Measurements from ENCODE around the gene ZMYND12. TPM values are rescaled to one million over a fixed set of nuclear protein-coding genes. Genes with fewer than 3 reads are reported as not detected.

Gene ZMYND12
- total RNA-seq, 2 donors from 2014 or later: 1.0 to 1.3 TPM

DNA sequence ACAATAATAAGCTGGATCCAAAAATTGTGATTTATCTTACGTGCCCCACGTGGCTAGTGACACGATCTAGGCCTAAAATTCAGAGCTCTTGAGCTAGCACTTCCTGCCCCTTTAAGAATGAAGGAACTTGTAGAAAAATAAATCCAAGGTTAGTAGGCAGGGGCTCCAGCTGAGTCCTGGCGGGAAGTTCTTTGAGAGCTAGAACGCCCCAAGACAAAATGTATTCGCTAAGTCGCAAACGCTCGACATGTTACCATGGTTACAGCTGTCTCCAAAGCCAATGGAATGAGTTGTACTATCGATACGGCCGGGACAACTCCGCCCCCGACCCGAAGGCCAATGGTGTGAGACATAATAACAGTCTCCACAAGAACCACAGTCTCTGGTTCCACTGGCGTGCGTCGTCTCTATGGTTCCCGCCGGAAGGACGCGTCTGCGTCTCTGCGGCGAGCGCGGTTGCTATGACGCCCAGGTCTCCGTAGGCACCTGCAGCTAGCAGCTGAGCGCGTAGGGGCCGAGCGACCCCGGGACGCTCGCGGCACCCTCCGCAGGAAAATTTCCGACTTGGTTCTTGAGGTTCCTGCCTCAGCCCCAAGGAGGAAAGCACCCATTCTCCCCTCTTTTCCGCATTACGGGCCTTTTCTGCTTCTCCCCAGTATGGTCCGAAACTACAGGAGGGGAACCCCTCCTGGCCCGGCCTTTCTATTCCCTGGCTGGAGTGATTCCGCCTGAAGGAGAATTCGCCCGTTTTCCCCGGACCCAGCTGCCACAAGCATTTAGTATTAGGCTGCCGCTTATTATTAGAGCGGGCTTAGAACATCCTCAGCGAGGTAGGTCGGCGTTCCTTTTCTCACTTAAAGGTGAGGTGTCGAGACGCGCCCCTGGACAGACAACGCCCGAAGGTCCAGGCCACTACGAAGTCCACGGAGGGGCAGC lies 7.3 kb upstream of the ZMYND12 start, which contains the start of gene CCDC30:
TSS of gene CCDC30 (plus strand) at position 459 of the 936 bp plus-strand sequence. CDS start 17,266 bp downstream, outside the sequence.
- intact Hi-C loops (cut with DNase I): no loop called here
- Histone ChIP-seq H3K4me1 (peaks cover 28% of the 10 kb centered on the region), H3K36me3 (replicated peaks in 1 of 2; ENCODE audit: insufficient read depth in 1 of 2, low read depth in 2 of 2) (peaks cover 0 to 3% of the 10 kb centered on the region in 2 donors), H3K4me3 (peak within 1 kb of the TSS in 1 of 2 donors; percentile 73), H3K27me3 (no peaks in the 10 kb centered on the region), H3K9me3 (no peaks in the 10 kb centered on the region), H3K27ac (peak within 1 kb of the TSS in 3 of 4 donors; percentile 22 to 83 (median 81))
- ATAC-seq: peak; percentile 100
- TF ChIP-seq POLR2A (IDR thresholded peaks at IDR 0.05) (peak; percentile 17 to 68 (median 68)), CTCF (IDR thresholded peaks at IDR 0.05) (no peak)
- WGBS, 2 donors: 1% methylated on average over 35 to 59 of the region's 59 CpGs
- peak; percentile 98 to 99 (median 98) for DNase-seq

GRCh38 chr1:42461196-42461595 lies 5.4 kb upstream of the ZMYND12 start:
- peaks cover 0 to 3% of the 10 kb centered on the region in 2 donors for H3K36me3 ChIP-seq (replicated peaks in 1 of 2; ENCODE audit: insufficient read depth in 1 of 2, low read depth in 2 of 2)
- WGBS, 2 donors: 51 to 64% methylated on average over 2 of the region's 2 CpGs
- intact Hi-C loops (cut with DNase I): no loop called here
- peaks cover 40% of the 10 kb centered on the region for H3K4me1 ChIP-seq
- no peaks in the 10 kb centered on the region for H3K27me3 ChIP-seq
- TF ChIP-seq POLR2A (IDR thresholded peaks at IDR 0.05): no peak
- no peak for TF ChIP-seq CTCF (IDR thresholded peaks at IDR 0.05)
- ATAC-seq (no peak), DNase-seq (peak in 1 of 4 donors; percentile 19)
- no peak overlapping the region for H3K27ac ChIP-seq
- H3K4me3 ChIP-seq: no peak overlapping the region
- no peaks in the 10 kb centered on the region for H3K9me3 ChIP-seq

DNA sequence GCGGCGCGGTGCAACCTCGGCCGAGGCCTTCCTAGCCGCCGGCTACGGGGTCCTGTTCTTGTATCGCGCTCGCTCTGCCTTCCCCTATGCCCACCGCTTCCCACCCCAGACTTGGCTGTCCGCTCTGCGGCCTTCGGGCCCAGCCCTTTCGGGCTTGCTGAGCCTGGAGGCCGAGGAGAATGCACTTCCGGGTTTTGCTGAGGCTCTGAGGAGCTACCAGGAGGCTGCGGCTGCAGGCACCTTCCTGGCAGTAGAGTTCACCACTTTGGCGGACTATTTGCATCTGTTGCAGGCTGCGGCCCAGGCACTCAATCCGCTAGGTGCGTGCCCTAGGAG lies 900 bp upstream of the ZMYND12 start:
- WGBS, 2 donors: 0% methylated on average over 2 to 23 of the region's 23 CpGs
- Histone ChIP-seq H3K27me3 (no peaks in the 10 kb centered on the region), H3K4me1 (peaks cover 27% of the 10 kb centered on the region), H3K27ac (peak overlapping the region; percentile 86 to 96 (median 95)), H3K9me3 (no peaks in the 10 kb centered on the region), H3K4me3 (peak overlapping the region; percentile 62 to 99), H3K36me3 (replicated peaks in 1 of 2; ENCODE audit: insufficient read depth in 1 of 2, low read depth in 2 of 2) (peaks cover 0 to 3% of the 10 kb centered on the region in 2 donors)
- TF ChIP-seq POLR2A (IDR thresholded peaks at IDR 0.05): no peak
- TF ChIP-seq CTCF (IDR thresholded peaks at IDR 0.05): no peak
- intact Hi-C loops (cut with DNase I): no loop called here
- ATAC-seq: peak; percentile 65
- DNase-seq: peak; percentile 61 to 72 (median 64)

DNA sequence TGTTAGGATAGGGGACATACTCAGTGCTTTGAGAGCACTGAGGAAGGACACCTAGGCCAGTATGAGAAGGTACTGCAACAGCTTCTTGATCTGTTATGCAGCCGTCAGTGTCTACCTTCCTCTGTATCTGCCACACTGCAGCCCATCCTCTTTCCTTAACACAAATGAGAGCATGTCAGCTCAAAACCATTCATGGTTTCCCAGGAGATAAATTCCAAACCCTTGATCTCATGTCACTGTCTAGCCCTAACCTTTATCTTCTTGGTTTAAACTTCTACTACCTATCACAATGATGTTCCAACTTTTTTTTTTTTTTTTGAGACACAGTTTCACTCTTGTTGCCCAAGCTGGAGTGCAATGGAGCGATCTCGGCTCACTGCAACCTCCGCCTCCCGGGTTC lies 1.4 kb downstream of the ZMYND12 start:
- 86 to 88% methylated on average over 5 of the region's 5 CpGs for WGBS, 2 donors
- TF ChIP-seq POLR2A (IDR thresholded peaks at IDR 0.05) (no peak), CTCF (IDR thresholded peaks at IDR 0.05) (no peak)

More for the DNA sequence above, 1.4 kb downstream of the ZMYND12 start:
- H3K36me3 ChIP-seq (replicated peaks in 1 of 2; ENCODE audit: insufficient read depth in 1 of 2, low read depth in 2 of 2): peaks cover 0 to under 1% of the 10 kb centered on the region in 2 donors
- ATAC-seq: no peak
- H3K27ac ChIP-seq: no peak overlapping the region
- intact Hi-C loops (cut with DNase I): no loop called here
- H3K27me3 ChIP-seq: no peaks in the 10 kb centered on the region
- peaks cover 27% of the 10 kb centered on the region for H3K4me1 ChIP-seq
- H3K9me3 ChIP-seq: no peaks in the 10 kb centered on the region
- no peak overlapping the region for H3K4me3 ChIP-seq
- DNase-seq: no peak

Data from body of pancreas (tissue), 4 donors.